Neural progenitor cell (in vitro differentiated cells): ENCODE data around the gene PDHB. TPM values are rescaled to one million over a fixed set of nuclear protein-coding genes. Genes with fewer than 3 reads are reported as not detected.
A peak's percentile ranks its signal among the peaks of the same experiment; 100 is the strongest.

ENCODE experiments used
- DNase-seq: peaks from one replicate; pipeline ENCODE4 v3.0.0-alpha.2; 2016; ENCODE audit warnings: low spot score
- H2AFZ ChIP-seq: fragments of 200-600 bp; sonication (generic); replicated peaks from 2 replicates; pipeline ENCODE4 v1.6.1; 2016; ENCODE audit warnings: antibody characterized with exemption
- H3F3A ChIP-seq: fragments of 200-600 bp; sonication (generic); 2 replicates; pipeline ENCODE4 v1.6.1; 2016; ENCODE audit warnings: antibody characterized with exemption, low read depth
- H3K27ac ChIP-seq: fragments of 200-600 bp; sonication (generic); 2 replicates; pipeline ENCODE4 v1.5.1; 2016; ENCODE audit warnings: mild to moderate bottlenecking
- H3K27me3 ChIP-seq: fragments of 200-600 bp; sonication (generic); 2 replicates; pipeline ENCODE4 v1.6.1; 2016; ENCODE audit warnings: mild to moderate bottlenecking, moderate library complexity
- H3K36me3 ChIP-seq: fragments of 200-600 bp; sonication (generic); 2 replicates; pipeline ENCODE4 v1.5.1; 2016
- H3K4me1 ChIP-seq: fragments of 200-600 bp; sonication (generic); 2 replicates; pipeline ENCODE4 v1.6.1; 2016; ENCODE audit warnings: mixed run types
- H3K4me2 ChIP-seq: fragments of 200-600 bp; sonication (generic); 2 replicates; pipeline ENCODE4 v1.6.1; 2016
- H3K4me3 ChIP-seq: fragments of 200-600 bp; sonication (generic); 2 replicates; pipeline ENCODE4 v1.5.1; 2016
- H3K79me2 ChIP-seq: fragments of 200-600 bp; sonication (generic); 2 replicates; pipeline ENCODE4 v1.6.1; 2016; ENCODE audit warnings: low read depth
- H3K9ac ChIP-seq: fragments of 200-600 bp; sonication (generic); 2 replicates; pipeline ENCODE4 v1.6.1; 2016
- H3K9me3 ChIP-seq: fragments of 200-600 bp; sonication (generic); 2 replicates; pipeline ENCODE4 v1.5.1; 2016; ENCODE audit warnings: low read depth
- H4K20me1 ChIP-seq: fragments of 200-600 bp; sonication (generic); 2 replicates; pipeline ENCODE4 v1.6.1; 2016; ENCODE audit warnings: low read depth
- H3K27ac Mint-ChIP-seq: 3 replicates; pipeline ENCODE4 v1.8.0; 2021; ENCODE audit warnings: mixed read lengths
- H3K27me3 Mint-ChIP-seq: 2 replicates; pipeline ENCODE4 v1.8.0; 2022; ENCODE audit warnings: low read depth, mild to moderate bottlenecking, inconsistent platforms, moderate library complexity, mixed read lengths; ENCODE audit not compliant: insufficient read depth
- H3K36me3 Mint-ChIP-seq: 3 replicates; pipeline ENCODE4 v1.8.0; 2021; ENCODE audit warnings: mixed read lengths
- H3K4me1 Mint-ChIP-seq: 3 replicates; pipeline ENCODE4 v1.8.0; 2021; ENCODE audit warnings: mixed read lengths
- H3K4me3 Mint-ChIP-seq: 3 replicates; pipeline ENCODE4 v1.8.0; 2021; ENCODE audit warnings: mild to moderate bottlenecking, moderate library complexity, mixed read lengths
- H3K9me3 Mint-ChIP-seq: 3 replicates; pipeline ENCODE4 v1.8.0; 2020; ENCODE audit warnings: mixed read lengths
- CTCF ChIP-seq: fragments of 200-600 bp; sonication (generic); IDR thresholded peaks from 2 replicates; pipeline ENCODE4 v1.5.1; 2017; ENCODE audit warnings: antibody characterized with exemption, mild to moderate bottlenecking
- EZH2 ChIP-seq: fragments of 200-600 bp; sonication (generic); IDR thresholded peaks from 2 replicates; pipeline ENCODE4 v1.6.1; 2017; ENCODE audit warnings: antibody characterized with exemption, mild to moderate bottlenecking, moderate library complexity
- EZH2phosphoT487 ChIP-seq: fragments of 200-600 bp; sonication (generic); IDR thresholded peaks from 2 replicates; pipeline ENCODE4 v1.6.1; 2017; ENCODE audit warnings: antibody characterized with exemption
- total RNA-seq: library from RNA; depleted of rRNA; stranded (reverse); fragments of >200 nt; gene quantifications from 2 replicates; pipeline ENCODE4 v1.2.3, GENCODE V29; 2015; ENCODE audit warnings: low replicate concordance

The PDHB gene
- total RNA-seq, 1 donor from 2014 or later: 155 TPM

DNA sequence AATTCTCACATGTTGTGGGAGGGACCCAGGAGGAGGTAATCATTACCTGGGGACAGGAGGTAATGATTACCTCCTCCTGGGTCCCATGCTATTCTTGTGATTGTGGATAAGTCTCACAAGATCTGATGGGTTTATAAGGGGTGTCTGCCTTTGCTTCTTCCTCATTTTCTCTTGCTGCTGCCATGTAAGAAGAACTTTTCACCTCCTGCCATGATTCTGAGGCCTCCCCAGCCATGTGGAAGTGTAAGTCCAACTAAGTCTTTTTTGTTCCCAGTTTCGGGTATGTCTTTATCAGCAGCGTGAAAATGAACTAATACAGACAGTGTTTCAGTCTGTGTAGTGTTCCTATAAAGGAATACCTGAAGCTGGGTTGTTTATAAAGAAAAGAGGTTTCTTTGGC lies 45.1 kb upstream of the PDHB start:
- no peak for DNase-seq
- Histone ChIP-seq H3F3A (no peaks in the 10 kb centered on the region), H3K27me3 (no peaks in the 10 kb centered on the region), H3K4me3 (no peak overlapping the region), H4K20me1 (no peaks in the 10 kb centered on the region), H3K4me2 (no peak overlapping the region), H3K79me2 (no peaks in the 10 kb centered on the region), H3K36me3 (no peaks in the 10 kb centered on the region), H3K9me3 (no peaks in the 10 kb centered on the region), H3K4me1 (no peaks in the 10 kb centered on the region), H3K27ac (no peak overlapping the region), H3K9ac (no peak overlapping the region), H2AFZ (no peak overlapping the region)
- Mint-ChIP-seq H3K4me3 (no peak overlapping the region), H3K27me3 (peaks cover 2% of the 10 kb centered on the region), H3K4me1 (peaks cover 15% of the 10 kb centered on the region), H3K27ac (no peak overlapping the region), H3K9me3 (peaks cover 25% of the 10 kb centered on the region), H3K36me3 (peaks cover 2% of the 10 kb centered on the region)
- TF ChIP-seq EZH2 (no peak), CTCF (no peak)

DNA sequence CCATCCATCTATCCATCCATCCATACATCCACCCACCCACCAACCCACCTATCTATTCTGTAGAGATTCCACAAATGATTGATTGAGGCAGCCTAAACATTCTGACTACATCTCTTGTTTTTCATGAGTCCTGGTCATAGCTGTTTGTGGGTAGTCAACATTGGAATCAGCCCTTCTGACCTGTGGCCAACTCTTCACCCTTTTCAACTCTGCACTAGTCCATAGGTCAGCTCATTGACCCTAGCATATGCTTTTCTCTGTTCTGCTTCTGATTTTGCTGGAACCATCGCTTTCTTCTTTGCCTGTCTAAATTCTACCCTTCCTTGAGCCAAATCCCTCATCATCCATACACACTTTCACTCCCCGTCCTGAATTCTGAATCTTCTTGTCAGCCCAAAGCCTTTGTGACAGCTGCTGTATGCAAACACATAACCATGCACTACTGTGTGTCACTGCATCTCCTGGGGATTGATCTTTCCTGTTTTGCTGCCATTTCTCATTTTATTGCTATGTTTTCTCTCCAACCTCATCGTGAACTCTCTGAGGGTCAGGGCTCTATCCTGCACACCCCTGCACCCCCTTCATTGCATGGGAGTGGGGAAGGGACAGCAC lies 41.4 kb upstream of the PDHB start:
- peaks cover 2% of the 10 kb centered on the region for H3K27me3 Mint-ChIP-seq
- Histone ChIP-seq H3K4me1 (peaks cover 17% of the 10 kb centered on the region), H4K20me1 (no peaks in the 10 kb centered on the region), H2AFZ (no peak overlapping the region), H3K27me3 (no peaks in the 10 kb centered on the region), H3K36me3 (no peaks in the 10 kb centered on the region), H3K9ac (no peak overlapping the region), H3K9me3 (no peaks in the 10 kb centered on the region), H3K4me3 (no peak overlapping the region), H3K4me2 (no peak overlapping the region), H3K79me2 (no peaks in the 10 kb centered on the region), H3K27ac (no peak overlapping the region), H3F3A (peaks cover 11% of the 10 kb centered on the region)
- no peak overlapping the region for H3K27ac Mint-ChIP-seq
- TF ChIP-seq CTCF (no peak), EZH2phosphoT487 (no peak), EZH2 (no peak)
- DNase-seq: no peak
- peaks cover 15% of the 10 kb centered on the region for H3K9me3 Mint-ChIP-seq
- peaks cover 2% of the 10 kb centered on the region for H3K36me3 Mint-ChIP-seq
- no peak overlapping the region for H3K4me3 Mint-ChIP-seq
- H3K4me1 Mint-ChIP-seq: peaks cover 42% of the 10 kb centered on the region

DNA sequence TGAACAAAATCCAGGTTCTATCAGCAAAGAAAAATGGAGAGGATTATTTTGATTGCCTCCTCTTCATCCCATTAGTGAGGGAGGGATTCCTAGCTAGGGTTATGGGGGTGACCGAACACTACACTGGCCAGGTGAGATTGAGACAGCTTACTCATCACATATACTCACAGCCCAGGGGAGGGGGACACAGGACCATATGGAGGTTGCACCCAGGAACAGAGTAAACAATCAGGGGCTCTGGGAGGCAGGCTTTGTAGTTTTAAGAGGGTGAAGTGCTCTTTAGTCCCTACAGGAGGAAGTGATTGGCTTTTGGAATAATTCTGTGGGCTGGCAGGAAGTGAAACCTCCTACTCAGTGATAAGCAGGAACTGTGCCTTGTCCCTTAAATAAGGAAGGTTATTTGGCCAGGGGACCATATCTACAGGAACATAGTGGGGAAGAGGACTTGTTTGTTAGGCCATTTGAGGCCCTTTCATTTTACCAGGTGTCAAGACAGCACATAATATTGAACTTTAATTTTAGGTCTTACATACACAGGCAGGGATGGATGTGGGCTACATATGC lies 40.8 kb upstream of the PDHB start:
- no peaks in the 10 kb centered on the region for H3K79me2 ChIP-seq
- no peak overlapping the region for H3K4me3 ChIP-seq
- H3K4me1 ChIP-seq: peaks cover 17% of the 10 kb centered on the region
- Mint-ChIP-seq H3K4me3 (no peak overlapping the region), H3K36me3 (peaks cover 2% of the 10 kb centered on the region), H3K9me3 (peaks cover 11% of the 10 kb centered on the region), H3K27ac (peak overlapping the region; percentile 19), H3K4me1 (peaks cover 46% of the 10 kb centered on the region), H3K27me3 (peaks cover 3% of the 10 kb centered on the region)
- H3K27me3 ChIP-seq: no peaks in the 10 kb centered on the region
- no peak overlapping the region for H3K9ac ChIP-seq
- TF ChIP-seq EZH2: no peak
- TF ChIP-seq CTCF: no peak
- TF ChIP-seq EZH2phosphoT487: no peak
- no peak for DNase-seq
- H4K20me1 ChIP-seq: no peaks in the 10 kb centered on the region
- H3K27ac ChIP-seq: no peak overlapping the region
- H2AFZ ChIP-seq: no peak overlapping the region
- H3K9me3 ChIP-seq: no peaks in the 10 kb centered on the region
- no peak overlapping the region for H3K4me2 ChIP-seq
- H3F3A ChIP-seq: peaks cover 11% of the 10 kb centered on the region
- no peaks in the 10 kb centered on the region for H3K36me3 ChIP-seq
